GM21786 (cell line): ENCODE measurements around the gene FHOD3.
"Not testable (repeated sequence)": the region's sequence is repeated elsewhere in the genome, so short reads cannot be mapped to it uniquely, and the experiment has no call there.

Experiments used
- ATAC-seq: cut with Tn5 transposase; IDR thresholded peaks from one replicate; pipeline ENCODE4 v1.9.1; 2021; ENCODE audit not compliant: unreplicated experiment

Gene FHOD3

DNA sequence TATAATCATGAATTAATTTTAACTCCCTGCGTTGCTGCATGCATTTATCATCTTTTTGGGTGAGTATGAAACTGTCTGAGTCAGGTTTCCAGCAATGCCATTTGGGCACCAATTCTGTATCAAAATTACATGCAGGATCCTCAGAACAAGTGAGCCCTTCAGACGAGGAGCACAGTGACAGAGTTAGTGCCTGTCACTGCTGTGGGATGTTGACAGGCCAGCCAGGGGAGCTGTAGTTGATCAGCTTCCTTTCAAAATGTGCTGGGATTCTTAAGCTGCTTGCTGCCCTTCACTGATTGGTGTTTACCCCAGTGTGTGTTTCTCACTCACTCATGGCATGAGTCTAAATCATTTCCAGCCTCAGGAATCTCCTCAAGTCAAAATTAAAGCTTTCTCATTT lies 422.1 kb downstream of the FHOD3 start:
- ATAC-seq: no peak

DNA sequence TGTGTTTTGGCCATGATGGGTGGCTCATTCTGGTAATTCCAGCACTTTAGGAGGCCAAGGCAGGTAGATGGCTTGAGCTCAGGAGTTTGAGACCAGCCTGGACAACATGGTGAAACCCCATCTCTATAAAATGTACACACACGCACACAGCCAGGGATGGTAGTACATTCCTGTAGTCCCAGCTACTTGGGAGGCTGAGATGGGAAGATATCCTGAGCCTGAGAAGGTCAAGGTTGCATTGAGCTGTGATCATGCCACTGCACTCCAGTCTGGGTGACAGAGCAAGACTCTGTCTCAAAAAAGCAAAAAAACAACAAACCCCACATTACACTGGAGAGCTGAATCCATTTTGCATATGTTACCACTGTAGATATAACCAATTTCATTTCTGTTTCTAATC lies 423.8 kb downstream of the FHOD3 start:
- not testable (repeated sequence) for ATAC-seq

DNA sequence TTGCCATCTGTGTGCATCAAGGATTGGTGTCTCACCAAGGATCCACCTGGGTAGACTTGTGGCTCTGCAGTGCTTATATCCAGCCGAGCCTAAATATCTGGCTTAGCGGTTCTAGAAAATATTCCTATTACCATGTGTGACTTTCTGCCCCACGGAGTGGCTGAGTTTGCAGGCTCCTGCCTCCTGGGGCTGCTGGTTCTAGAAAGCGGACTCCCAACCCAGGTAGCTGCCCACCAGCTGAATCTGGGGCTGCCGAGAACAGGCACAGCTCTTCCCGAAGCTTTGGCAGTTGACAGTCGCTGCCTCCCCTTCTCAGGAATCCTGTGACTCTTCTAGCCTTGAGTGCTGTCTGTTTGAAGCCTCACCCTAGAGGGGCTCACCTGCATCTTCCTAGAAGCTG lies 426.7 kb downstream of the FHOD3 start:
- no peak for ATAC-seq

DNA sequence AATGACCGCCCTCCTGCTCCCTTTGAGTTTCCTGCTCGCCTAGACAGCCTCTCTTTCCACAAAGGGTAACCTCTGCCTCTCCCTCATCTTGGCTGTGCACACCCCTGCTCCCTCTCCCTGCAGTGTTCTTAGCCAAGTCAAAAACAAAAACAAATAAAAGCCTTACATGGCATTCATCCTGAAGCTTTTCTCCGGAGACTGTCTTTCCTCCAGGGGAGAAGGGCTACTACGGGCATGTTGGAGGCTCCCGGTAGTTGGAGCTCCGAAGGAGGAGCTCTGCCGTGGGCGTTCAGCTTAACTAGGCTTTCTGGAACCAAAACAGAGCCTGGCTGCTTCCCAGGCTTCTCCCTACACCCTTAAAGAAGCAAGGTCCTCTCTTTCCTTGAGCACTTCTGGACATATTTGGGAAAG lies 427.1 kb downstream of the FHOD3 start:
- ATAC-seq: no peak

DNA sequence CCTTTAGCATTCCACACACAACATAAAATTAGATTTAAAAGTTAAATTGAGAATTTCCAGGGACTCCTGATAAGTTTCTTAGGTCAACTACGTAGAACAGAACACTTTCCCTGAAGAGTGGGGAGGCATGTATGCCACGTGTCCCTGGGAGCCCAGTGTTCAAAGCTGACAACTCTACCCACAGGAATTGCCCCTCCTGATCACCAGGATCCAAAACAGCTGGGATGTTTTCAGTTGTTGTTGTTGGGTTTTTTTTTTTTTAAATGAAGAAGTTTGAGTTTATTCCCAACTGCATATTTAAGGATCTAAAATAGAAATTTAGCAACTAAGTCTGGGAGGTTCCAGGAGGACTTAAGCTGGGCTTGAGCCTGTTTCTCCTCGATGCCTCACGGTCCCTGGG lies 430.8 kb downstream of the FHOD3 start:
- no peak for ATAC-seq

DNA sequence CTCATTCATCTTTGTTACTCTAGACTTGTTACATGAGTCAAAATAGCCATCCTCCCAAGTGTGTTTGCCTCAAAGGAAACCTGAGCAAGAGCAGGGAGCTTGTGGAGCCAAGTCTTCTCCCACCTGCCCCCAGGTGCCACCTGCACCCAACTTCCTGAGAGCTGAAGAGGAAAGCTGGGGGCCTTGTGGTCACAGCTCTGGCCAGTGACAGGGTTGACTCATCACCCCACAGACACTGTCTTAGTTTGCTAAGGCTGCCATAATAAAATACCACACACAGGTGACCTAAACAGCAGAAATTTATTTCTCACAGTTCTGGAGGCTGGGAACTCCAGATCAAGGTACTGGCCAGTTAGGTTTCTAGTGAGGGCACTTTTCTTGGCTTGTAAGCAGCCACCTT lies 431.7 kb downstream of the FHOD3 start:
- ATAC-seq: no peak

DNA sequence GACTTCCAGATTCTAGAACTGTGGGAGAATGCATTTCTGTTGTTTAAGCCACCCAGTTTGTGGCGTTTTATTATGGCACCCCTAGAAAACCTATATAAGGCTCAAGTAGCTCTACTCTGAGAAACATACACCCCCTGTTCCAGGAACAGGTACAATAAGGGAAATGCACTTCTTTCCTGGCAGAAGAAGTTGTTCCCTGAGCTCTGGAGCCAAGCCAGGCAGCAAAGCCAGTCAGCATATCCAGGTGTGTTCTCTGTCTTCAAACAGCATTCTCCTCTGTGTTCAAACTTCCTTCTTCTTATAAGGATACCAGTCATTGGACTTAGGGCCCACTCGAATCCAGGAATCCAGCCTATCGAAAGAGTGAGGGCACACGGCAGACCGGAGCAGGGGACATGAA lies 434.8 kb downstream of the FHOD3 start:
- no peak for ATAC-seq

DNA sequence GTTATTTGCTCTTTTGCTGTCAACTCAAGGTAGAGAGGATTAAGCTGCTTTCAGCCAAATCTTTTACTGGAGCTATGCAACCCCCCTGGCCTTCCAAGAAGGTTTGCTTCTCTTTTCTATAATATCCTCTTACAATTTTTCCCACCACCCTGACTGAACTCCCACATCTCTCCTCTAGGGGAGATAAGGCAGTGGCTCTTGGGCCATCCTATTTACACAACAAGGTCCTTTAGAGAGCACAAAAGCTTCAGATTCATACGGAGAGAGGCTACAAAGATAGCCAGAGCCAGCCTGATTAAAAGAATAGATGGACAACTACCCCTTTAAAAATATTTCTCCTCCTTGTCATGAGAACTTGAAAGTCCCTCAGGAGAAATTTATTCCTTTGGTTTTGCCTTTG lies 435.6 kb downstream of the FHOD3 start:
- no peak for ATAC-seq

DNA sequence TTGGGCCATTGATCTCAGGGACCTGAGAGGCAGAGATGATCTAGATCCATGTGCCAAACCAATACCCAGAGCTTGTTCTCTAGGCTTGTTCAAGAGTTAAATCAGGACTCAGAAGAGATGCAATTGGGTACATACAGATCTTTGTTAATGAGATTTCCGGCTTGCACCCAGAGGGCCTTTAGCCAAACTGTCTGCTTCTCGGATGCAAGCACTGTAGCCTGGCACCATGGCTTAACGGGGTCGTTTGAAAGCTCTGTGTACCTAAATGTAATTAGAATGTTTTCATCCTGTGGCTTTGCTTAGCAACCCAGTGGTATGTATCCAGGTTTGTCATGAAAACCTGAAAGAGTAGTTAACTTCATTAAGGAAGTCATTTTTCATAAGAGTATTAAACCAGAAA lies 437.1 kb downstream of the FHOD3 start:
- ATAC-seq: no peak

DNA sequence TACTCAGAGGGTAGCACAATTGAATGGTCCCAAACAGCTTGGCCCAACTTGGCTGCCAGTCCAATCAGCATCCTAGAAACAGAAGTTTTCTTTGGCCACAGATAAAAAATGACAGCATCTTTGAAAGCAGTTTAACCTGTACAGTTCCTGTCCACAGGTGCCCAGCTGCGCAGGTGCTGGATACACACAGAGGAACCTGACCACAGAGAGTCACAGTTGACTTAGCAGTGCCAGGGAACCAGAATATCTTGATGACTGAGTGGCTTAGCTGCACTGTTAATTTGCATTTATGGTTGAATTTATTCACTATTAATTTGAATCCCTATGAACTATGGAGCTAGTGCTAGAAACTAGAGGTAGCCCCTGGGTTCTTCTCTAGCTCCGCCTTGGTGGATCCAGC lies 437.6 kb downstream of the FHOD3 start:
- ATAC-seq: no peak

DNA sequence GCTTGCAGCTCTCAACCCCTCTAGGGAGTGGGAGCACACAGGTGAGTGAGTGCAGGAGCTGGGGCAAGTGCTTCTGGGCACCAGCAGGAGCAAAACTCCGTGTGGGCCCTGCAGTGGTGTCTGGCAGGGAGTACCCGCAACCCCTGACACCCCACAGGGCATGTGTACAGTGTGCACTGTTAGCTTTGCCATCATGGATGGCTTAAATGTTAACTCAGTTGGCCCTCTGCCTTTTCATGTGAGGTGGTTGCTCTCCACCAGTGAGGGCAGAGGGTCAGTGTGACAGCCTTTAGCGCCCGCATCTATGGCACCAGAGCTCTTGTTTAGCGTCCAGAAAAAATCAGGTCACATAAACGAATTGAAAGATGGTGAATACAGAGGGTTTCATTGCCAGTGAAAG lies 438.6 kb downstream of the FHOD3 start:
- ATAC-seq: no peak

DNA sequence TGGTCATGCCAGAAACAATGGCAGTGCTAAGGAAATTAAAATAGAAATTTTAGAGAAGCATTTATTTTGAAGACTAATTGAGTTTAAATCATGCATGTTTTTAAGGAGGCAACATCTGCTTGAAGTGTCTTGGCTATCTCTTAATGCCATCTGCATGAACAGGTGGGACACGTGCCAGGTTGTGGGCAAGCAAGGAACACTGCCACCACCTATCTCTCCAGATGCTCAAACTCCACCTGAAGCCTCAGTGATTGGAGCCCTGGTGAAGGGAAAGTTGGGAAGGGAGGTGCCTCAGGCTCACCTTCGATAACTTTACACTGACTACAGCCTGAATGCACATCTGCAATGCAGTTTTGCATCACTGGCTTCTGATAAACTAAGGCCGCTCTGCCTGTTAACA lies 439.8 kb downstream of the FHOD3 start:
- no peak for ATAC-seq

DNA sequence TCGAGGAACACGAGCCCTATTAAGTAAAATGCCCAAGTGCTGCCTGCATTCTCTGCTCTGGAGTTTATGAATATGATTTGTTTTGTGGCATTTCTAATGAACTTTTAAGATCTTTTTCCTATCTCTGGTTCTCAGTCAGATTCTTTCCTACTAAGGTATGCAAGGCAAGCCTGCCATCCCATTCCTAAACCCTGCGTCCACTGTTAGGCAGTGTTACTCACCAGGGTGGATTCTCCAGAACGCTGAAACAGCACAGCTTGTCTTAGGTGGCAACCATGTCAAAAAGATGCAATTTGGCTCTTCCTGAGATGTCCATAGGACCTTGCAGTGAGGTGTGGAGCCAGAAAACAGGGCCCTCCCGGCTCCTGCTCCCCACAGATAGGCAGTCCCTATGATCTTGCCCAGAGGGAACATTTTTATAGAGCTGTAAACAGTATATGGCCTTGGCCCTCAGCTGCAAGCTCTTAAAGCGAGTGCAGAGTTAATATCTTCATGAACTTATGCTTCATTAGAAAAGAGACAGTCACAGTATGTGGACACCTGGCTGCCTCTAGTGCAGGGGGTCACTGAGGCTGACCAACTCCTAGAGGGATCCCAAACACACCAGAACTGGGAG lies 446.9 kb downstream of the FHOD3 start:
- no peak for ATAC-seq

DNA sequence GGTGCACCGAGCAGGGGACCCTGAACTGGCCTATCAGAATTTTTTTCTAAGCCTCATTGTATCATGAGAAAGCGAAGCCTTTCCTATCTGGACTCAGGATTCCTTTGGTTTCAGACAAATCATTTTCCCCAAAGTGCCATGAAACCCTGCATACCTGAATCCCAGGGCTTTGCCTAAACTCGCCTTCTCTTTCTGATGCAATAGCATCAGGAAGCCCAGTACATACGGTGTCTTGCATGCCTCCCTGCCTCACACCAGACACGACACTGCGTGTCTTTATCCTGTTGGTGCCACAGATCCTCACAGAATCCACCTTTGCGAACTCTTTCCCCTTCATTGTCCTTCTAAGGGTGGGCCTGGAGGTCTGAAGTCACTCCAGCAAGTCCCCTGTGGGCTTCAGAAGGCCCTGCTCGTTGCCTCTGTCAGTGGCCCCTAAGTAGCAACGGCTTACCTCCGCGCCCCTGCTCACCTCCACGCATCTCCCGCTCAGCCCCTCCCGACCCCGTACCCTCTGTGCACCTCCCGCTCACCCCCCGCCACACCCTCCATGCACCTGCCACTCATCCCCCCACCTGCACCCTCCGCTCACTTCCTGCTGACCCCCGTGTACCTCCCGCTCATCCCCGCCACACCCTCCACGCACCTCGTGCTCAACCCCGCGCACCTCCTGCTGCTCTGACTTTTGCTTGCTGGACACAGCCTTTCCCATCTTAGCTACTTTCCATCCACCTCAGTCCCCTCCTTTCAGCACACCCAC lies 447.9 kb downstream of the FHOD3 start:
- ATAC-seq: no peak

DNA sequence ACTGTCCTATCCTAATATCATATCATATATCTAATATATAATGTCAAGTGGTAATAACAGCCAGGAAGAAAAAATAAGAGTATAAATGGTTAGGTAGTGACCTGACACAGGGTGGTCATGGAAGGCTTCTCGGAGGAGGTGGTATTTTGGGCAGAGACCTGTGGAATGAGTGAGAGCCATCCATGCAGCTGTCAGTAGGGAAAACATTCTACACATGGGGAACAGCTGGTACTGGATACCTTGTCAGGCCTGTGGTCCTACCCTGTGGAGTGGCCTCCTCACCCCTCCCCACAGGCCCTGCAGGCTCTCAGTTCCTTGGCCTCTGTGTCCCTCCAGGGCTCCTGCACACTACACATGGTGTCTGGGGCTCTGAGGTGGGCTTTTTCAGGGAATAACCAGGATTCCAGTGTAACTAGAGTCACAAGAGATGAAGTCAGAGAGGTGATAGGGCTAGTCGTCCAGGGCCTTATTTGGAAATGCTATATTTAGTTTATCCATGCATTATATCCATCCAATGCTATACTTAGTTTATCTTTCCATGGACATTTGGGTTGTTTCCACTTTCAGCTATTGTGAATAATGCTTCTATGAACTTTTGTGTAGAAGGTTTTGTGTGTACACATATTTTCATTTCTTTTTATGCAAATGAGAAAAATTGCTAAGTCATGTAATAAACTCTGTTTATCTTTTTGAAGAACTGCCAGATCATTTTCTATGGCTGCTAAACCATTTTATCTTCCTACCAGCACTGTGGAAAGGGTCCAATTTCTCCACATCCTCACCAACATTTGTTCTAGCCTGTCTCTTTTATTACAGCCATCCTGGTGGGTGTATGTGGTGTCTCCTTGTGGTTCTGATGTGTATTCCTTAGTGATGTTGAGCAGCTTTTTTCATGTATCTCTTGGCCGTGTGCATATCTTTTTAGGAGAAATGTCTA lies 455.7 kb downstream of the FHOD3 start:
- ATAC-seq: no peak

DNA sequence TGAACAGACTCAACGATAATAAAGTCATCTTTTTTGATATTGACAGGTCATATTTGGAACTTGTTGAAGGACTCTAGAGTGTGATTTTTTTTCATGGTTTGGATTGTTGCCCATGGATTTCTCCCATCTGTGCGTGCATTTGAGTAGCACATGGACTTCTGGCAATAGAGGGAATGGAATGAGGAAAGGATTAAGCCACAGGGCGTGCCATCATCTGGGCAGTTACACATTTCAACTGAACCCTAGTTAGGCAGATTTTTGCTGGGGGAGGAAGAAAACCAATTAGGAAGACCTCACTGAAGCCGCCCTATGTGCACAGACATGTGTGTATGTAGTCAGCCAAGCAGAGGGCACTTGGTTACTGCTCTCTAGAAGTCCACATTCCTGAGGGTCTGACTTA lies 458.7 kb downstream of the FHOD3 start:
- no peak for ATAC-seq

DNA sequence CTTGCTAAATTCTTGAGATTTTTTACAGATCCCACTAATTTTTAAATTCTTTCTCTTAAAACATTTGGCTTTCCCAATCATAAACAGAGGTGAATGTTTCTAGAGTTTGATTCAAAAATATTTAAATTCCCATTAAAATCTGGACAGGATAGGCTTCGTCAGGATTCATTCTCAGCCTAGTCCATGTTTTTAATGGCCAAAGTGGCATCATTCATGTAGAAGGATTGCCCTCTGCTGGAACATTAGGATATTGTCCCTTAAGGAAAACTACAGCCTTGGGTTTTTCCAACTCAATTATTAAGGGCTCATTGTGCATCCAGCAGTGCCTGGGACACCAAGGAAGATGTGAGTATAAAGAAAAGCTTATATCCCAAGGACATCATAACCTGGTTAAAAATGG lies 459.6 kb downstream of the FHOD3 start:
- no peak for ATAC-seq

DNA sequence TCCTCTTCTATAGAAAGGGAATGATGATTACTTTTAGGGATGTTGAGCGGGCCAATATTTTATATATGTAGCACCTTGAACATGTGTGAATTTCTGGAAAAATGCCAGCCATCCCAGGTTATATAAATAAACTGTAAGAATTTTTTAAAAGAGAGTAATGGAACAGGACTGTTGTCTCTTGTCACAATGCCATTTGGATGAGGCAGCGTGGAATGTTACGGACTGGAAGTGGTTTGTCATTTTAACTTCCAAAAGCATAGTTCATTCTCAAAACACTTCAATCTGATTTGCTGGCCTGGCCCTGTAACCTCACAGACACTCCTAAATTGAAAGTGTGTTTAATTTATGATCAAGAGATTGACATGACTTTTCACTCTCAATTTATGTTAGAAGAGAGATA lies 460.5 kb downstream of the FHOD3 start:
- no peak for ATAC-seq

DNA sequence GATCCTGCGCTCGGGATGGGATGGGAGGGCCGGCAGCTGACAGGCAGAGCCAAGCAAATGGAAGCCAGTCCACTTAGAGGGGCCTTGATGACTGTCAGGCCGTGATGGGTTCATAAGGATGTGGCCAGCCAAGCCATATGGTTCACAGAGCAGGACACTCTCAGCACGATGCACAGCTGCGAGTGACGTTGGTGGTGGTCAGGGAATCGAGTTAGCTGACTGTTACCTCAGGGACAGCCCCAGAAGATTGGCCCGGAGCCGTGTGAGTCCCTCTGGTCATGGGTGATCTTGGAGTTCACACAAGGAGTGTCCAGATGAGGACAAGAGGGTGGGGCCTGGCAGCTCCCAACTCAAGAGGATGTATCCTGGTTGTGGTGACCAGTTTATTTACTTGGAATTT lies 461.1 kb downstream of the FHOD3 start:
- no peak for ATAC-seq

DNA sequence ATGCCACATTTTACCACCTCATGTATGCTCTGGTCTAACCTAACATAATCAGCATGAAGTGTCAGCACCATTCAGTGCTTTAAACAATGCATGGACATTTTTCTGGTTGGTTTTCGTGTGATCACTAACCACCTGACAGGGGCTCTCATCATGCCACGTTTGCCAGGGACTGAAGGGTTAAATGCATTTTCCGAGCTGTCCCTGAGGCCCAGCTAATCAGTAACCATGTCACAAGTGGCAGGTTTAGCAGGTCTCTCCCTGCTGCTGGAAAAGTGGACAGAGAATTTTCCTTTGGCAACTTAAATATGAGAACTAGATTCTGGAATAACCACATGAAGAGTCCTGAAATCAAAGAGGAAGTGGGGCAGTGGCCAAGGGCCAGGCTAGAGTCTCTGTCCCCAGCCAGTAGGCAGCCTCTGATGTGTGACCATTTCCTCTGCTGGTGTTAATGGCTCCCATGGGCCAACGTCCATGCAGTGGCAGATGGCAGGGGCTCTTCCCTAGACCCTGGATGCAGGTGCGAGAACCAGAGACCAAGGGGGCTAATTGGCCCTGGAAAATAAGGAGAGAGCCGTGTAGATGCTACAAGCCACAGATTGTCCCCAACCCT lies 461.8 kb downstream of the FHOD3 start:
- ATAC-seq: no peak

DNA sequence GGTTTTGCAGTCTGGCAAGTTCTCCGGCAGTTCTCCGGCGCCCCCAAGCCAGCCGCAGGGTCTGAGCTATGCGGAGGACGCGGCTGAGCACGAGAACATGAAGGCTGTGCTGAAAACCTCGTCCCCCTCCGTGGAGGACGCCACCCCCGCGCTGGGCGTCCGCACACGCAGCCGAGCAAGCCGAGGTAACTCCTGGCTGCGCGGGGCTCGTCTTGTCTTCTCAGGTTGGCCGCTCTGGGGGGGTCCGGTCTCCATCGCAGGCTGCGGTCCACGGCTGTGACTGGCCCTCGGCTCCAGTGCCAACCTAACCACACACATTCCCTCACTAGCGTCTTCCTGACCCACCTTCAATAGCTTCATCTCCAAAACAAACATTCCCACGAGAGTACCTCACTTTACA lies 463.1 kb downstream of the FHOD3 start:
- no peak for ATAC-seq
